IMR-90 (cell line): ENCODE measurements around the gene PHACTR3.

ENCODE experiments used
- CEBPB ChIP-seq: IDR thresholded peaks from 2 replicates; pipeline ENCODE4 v1.6.1; 2012; ENCODE audit warnings: low read depth, low read length, improper control_type of control experiment
- CHD1 ChIP-seq: IDR thresholded peaks from 2 replicates; pipeline ENCODE4 v1.6.1; 2012; ENCODE audit warnings: low read depth, low read length, improper control_type of control experiment
- FOS ChIP-seq: fragments of 150-350 bp; IDR thresholded peaks from 2 replicates; pipeline ENCODE4 v1.6.1; 2016; ENCODE audit warnings: low read depth, low read length
- MAFK ChIP-seq: IDR thresholded peaks from 2 replicates; pipeline ENCODE4 v1.6.1; 2012; ENCODE audit warnings: low read depth, low read length, improper control_type of control experiment
- MAZ ChIP-seq: IDR thresholded peaks from 2 replicates; pipeline ENCODE4 v1.6.1; 2012; ENCODE audit warnings: low read depth, mild to moderate bottlenecking, low read length, improper control_type of control experiment, moderate library complexity, borderline replicate concordance
- POLR2A ChIP-seq: IDR thresholded peaks from 2 replicates; pipeline ENCODE4 v1.6.1; 2012; ENCODE audit warnings: mild to moderate bottlenecking, low read depth, low read length
- RAD21 ChIP-seq: IDR thresholded peaks from 2 replicates; pipeline ENCODE4 v1.6.1; 2012; ENCODE audit warnings: low read length, improper control_type of control experiment
- RCOR1 ChIP-seq: IDR thresholded peaks from 2 replicates; pipeline ENCODE4 v1.6.1; 2012; ENCODE audit warnings: mild to moderate bottlenecking, low read length, improper control_type of control experiment; ENCODE audit not compliant: insufficient replicate concordance
- RFX5 ChIP-seq: IDR thresholded peaks from 2 replicates; pipeline ENCODE4 v1.8.0; 2012; ENCODE audit warnings: low read depth, mild to moderate bottlenecking, low read length, moderate library complexity
- TF ChIP-seq, protein P1 (sequence below): conservative IDR thresholded peaks from 2 replicates; pipeline ENCODE4 v1.5.1; 2012; ENCODE audit warnings: mild to moderate bottlenecking, low read depth, low read length, improper control_type of control experiment
- TF ChIP-seq, protein P2 (sequence below): fragments of 150-350 bp; IDR thresholded peaks from 2 replicates; pipeline ENCODE4 v1.6.1; 2017; ENCODE audit warnings: mild to moderate bottlenecking, antibody characterized with exemption, low read length, low read depth
- TF ChIP-seq, protein P3 (sequence below): fragments of 150-350 bp; IDR thresholded peaks from 2 replicates; pipeline ENCODE4 v1.6.1; 2016; ENCODE audit warnings: low read depth, mild to moderate bottlenecking, low read length, moderate library complexity, borderline replicate concordance

DNA sequence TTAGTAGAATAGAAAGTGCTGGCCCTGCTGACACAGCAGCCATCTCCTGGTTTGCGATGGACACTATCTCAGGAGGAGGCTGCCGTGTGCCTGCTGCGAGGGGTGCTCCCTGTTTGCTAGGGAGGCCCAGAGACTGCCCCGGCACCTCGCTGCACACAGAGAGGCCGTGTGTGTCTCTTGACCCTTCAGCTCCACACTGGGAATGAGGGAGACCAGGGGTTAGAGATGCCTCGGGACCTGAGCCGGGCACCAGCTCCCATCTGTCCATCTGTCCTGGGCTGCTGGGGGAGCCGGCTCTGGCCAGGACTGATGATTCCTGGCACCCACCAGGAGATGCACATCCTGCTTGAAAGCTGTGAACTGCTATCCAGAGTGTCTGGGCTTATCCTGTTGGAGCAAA, 18.2 kb downstream of the PHACTR3 start:
- TF ChIP-seq, protein P1, sequence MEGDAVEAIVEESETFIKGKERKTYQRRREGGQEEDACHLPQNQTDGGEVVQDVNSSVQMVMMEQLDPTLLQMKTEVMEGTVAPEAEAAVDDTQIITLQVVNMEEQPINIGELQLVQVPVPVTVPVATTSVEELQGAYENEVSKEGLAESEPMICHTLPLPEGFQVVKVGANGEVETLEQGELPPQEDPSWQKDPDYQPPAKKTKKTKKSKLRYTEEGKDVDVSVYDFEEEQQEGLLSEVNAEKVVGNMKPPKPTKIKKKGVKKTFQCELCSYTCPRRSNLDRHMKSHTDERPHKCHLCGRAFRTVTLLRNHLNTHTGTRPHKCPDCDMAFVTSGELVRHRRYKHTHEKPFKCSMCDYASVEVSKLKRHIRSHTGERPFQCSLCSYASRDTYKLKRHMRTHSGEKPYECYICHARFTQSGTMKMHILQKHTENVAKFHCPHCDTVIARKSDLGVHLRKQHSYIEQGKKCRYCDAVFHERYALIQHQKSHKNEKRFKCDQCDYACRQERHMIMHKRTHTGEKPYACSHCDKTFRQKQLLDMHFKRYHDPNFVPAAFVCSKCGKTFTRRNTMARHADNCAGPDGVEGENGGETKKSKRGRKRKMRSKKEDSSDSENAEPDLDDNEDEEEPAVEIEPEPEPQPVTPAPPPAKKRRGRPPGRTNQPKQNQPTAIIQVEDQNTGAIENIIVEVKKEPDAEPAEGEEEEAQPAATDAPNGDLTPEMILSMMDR, result no peak
- TF ChIP-seq, protein P2, sequence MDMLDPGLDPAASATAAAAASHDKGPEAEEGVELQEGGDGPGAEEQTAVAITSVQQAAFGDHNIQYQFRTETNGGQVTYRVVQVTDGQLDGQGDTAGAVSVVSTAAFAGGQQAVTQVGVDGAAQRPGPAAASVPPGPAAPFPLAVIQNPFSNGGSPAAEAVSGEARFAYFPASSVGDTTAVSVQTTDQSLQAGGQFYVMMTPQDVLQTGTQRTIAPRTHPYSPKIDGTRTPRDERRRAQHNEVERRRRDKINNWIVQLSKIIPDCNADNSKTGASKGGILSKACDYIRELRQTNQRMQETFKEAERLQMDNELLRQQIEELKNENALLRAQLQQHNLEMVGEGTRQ, result no peak
- TF ChIP-seq POLR2A (no peak), CHD1 (no peak), FOS (no peak), MAFK (no peak), MAZ (no peak), RAD21 (no peak), RFX5 (no peak), RCOR1 (no peak), CEBPB (no peak)
- TF ChIP-seq, protein P3, sequence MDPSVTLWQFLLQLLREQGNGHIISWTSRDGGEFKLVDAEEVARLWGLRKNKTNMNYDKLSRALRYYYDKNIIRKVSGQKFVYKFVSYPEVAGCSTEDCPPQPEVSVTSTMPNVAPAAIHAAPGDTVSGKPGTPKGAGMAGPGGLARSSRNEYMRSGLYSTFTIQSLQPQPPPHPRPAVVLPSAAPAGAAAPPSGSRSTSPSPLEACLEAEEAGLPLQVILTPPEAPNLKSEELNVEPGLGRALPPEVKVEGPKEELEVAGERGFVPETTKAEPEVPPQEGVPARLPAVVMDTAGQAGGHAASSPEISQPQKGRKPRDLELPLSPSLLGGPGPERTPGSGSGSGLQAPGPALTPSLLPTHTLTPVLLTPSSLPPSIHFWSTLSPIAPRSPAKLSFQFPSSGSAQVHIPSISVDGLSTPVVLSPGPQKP, result no peak
